ENCODE data around the gene PLA2G1B.

DNA sequence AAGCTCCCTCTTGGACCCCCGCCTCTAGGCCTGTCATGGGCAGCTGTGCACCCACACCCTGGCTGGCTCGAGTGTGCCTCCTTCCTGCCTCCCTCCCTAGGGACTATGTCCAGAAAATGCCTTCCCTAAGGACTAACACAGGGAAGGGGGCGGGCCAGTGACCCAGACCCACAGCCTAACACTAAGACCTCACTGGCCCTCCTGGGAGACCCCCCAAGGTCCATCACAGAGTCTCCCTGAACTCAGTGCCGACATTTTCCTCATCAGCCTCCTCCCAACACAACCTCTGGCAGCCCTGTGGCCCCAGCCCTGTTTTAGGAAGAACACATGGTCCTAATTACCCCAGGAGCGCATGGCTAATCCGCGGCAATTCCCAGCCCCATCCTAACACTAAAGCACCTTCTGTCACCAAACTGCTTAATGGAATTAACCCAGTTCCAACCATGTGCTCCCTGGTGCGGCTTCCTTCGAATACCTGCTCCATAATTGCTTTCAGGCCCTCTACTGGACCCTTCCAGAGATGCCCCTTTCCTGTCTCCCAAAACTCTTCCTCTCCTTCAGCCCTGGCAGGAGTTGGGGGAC is 35.8 kb upstream of the PLA2G1B start:
- TF ChIP-seq, protein P1, sequence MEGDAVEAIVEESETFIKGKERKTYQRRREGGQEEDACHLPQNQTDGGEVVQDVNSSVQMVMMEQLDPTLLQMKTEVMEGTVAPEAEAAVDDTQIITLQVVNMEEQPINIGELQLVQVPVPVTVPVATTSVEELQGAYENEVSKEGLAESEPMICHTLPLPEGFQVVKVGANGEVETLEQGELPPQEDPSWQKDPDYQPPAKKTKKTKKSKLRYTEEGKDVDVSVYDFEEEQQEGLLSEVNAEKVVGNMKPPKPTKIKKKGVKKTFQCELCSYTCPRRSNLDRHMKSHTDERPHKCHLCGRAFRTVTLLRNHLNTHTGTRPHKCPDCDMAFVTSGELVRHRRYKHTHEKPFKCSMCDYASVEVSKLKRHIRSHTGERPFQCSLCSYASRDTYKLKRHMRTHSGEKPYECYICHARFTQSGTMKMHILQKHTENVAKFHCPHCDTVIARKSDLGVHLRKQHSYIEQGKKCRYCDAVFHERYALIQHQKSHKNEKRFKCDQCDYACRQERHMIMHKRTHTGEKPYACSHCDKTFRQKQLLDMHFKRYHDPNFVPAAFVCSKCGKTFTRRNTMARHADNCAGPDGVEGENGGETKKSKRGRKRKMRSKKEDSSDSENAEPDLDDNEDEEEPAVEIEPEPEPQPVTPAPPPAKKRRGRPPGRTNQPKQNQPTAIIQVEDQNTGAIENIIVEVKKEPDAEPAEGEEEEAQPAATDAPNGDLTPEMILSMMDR (IDR thresholded peaks at IDR 0.05): no peak
- no peak for TF ChIP-seq POLR2A (IDR thresholded peaks at IDR 0.05)
- TF ChIP-seq POLR2AphosphoS5 (IDR thresholded peaks at IDR 0.05): no peak

Data from transverse colon (tissue), 4 donors.